GM12865 (cell line): Measurements from ENCODE around the gene NCKIPSD.

ENCODE experiments used
- DNase-seq: peaks from one replicate; pipeline ENCODE4 v3.0.0; 2010; ENCODE audit warnings: low read depth
- H3K4me3 ChIP-seq: 2 replicates; pipeline ENCODE4 v1.5.1; 2011; ENCODE audit warnings: mild to moderate bottlenecking, low read depth, low read length, control low read depth
- TF ChIP-seq, protein P1 (sequence below): IDR thresholded peaks from 2 replicates; pipeline ENCODE4 v1.5.1; 2011; ENCODE audit warnings: low read length, control low read depth, low read depth, inconsistent platforms; ENCODE audit not compliant: insufficient read depth; ENCODE audit errors: missing control alignments

The NCKIPSD gene

GRCh38 chr3:48688032-48688736, 2.5 kb upstream of the NCKIPSD start:
- no peak for DNase-seq
- TF ChIP-seq, protein P1, sequence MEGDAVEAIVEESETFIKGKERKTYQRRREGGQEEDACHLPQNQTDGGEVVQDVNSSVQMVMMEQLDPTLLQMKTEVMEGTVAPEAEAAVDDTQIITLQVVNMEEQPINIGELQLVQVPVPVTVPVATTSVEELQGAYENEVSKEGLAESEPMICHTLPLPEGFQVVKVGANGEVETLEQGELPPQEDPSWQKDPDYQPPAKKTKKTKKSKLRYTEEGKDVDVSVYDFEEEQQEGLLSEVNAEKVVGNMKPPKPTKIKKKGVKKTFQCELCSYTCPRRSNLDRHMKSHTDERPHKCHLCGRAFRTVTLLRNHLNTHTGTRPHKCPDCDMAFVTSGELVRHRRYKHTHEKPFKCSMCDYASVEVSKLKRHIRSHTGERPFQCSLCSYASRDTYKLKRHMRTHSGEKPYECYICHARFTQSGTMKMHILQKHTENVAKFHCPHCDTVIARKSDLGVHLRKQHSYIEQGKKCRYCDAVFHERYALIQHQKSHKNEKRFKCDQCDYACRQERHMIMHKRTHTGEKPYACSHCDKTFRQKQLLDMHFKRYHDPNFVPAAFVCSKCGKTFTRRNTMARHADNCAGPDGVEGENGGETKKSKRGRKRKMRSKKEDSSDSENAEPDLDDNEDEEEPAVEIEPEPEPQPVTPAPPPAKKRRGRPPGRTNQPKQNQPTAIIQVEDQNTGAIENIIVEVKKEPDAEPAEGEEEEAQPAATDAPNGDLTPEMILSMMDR, result no peak
- H3K4me3 ChIP-seq, result no peak overlapping the region

DNA sequence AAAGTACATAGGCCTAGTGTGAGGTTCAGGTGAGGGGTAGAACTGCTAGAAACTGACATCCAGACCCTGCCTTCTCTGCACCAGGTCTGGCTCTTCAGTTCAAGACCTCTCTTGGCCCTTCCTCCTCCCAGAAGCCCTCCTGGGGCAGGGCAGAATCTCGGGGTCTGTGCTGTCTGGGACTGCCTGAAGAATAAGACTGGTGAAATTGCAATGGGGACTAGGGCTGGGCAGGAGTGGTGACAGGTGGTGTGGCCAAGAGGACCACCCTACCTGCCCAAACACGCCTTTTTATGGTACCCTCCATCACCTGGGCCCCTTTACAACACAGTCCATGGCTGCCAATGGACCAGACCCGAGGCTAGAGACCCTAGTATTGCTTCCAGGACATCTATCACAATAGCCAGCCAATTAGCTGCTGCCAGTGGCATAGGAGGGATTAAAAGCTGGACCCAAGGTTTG, 1.5 kb upstream of the NCKIPSD start:
- TF ChIP-seq, protein P1, result no peak
- H3K4me3 ChIP-seq, result no peak overlapping the region

DNA sequence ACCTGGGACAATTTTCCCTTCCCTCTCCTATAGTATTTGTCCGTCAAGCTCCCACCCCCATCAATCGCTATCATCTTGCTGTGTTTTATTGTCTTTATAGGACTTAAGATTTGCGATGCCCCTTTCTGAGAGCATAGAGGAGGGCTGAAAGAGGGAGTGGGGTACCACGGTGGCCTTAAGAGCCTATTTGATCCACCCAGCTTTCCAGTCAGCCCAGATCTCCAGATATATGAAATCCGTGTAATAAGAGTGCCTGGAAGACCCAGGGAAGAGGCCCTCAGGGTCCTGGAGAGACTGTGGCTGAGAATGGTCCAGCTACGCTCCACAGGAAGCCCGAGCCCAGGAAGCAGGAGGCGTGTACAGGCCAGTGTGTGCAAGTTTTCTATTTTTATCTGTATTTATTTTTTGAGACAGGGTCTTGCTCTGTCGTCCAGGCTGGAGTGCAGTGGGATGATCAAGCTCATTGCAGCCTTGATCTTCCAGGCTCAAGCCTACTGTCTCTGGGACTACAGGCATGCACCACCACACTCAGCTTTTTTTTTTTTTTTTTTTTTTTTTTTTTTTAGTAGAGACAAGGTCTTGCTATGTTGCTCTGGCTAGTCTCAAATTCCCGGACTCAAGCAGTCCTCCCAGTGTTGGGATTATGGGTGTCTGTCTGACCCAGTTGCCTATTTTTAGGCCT, 964 bp upstream of the NCKIPSD start:
- TF ChIP-seq, protein P1, result no peak
- H3K4me3 ChIP-seq, result no peak overlapping the region; the same call in 1 of the 2 replicates
- DNase-seq, result no peak

More for the DNA sequence above, 1.5 kb upstream of the NCKIPSD start:
- no peak for DNase-seq

DNA sequence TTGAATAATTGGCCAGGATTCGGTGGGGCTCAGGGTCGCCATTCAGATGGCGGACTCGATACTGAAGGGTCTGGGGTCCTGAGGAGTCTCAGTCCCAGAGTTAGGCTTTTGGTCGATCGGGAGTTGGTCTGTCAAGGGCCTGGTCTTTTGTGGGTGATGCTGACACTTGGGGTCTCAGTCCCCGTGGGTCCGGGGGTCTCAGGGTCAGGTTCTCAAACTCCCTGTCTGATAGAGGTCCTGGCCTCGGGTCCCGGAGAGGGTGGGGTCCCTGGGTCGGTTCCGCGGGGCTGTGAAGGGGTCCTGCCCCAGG, 467 bp downstream of the NCKIPSD start:
- H3K4me3 ChIP-seq, result peak overlapping the region; percentile 78
- no peak for DNase-seq
- TF ChIP-seq, protein P1, result no peak

DNA sequence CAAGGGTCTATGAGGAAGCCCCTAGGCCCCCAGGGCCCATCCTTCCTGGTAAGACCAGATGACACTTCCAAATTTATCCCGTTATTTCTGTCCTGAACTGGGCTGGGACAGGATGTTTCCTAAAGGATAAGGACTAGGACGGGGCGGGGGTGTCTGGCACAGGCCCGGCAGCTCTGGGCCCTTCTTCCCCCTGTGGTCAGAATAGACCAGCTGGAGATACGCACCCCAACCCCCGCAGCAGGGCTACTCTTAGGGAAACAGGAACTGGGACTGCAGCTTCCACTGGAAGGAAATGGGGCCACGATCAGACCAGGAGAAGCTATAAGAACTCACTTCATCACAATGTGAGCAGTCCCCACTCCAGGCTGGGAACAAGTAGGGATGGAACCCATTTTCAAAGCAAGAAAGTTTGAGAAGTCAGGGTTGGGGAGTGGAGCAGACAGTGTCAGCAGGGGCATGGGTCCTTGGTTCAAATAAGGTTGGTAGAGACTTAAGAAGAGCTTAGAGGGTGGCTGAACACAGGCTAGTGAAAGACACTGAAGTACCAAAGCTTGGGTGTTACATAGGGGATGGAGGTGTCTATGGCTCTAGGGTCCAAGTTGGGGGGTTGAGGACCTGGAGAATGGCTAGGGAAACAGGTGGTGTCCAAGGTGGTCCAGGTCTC, 1.1 kb downstream of the NCKIPSD start:
- TF ChIP-seq, protein P1, result no peak
- H3K4me3 ChIP-seq, result peak overlapping the region; percentile 78
- no peak for DNase-seq

- TF ChIP-seq, protein P1, result no peak
- peak overlapping the region; percentile 78 for H3K4me3 ChIP-seq
- DNase-seq, result no peak
Observed at GRCh38 chr3:48684054-48684349, 1.7 kb downstream of the NCKIPSD start.
